ENCODE data around the gene TRPM3.

DNA sequence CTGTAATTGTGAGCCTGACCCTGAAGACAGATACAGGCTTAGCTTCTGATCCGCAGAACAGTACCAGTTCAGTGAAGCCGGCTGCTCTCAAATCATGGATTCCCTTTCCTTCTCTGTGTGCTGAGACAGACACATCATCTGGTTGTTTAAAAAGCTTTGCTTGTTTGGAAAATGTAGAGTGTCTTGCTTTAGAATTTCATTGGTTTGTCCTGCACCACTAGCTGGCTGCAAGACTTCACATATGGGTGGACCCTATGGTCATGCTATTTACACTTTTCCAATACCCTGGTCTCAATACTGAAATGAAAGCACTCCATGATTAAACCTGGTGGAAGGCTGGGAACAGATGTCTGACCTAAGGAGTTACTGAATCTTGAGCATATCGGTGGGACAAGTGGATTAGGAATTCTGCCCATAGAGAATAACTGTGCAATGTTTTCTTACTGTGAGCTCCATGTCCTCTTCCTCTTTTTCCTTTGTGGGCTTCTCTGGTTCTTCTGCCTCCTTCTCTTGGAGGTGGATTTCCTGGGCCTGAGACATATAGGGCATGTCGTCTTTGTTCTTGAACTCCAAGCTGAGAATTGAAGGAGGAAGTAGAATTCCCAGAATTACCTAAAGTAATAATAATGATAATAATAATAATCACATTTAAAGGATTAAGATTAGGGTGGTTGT lies 505.8 kb downstream of the TRPM3 start:
- TF ChIP-seq, protein P1, sequence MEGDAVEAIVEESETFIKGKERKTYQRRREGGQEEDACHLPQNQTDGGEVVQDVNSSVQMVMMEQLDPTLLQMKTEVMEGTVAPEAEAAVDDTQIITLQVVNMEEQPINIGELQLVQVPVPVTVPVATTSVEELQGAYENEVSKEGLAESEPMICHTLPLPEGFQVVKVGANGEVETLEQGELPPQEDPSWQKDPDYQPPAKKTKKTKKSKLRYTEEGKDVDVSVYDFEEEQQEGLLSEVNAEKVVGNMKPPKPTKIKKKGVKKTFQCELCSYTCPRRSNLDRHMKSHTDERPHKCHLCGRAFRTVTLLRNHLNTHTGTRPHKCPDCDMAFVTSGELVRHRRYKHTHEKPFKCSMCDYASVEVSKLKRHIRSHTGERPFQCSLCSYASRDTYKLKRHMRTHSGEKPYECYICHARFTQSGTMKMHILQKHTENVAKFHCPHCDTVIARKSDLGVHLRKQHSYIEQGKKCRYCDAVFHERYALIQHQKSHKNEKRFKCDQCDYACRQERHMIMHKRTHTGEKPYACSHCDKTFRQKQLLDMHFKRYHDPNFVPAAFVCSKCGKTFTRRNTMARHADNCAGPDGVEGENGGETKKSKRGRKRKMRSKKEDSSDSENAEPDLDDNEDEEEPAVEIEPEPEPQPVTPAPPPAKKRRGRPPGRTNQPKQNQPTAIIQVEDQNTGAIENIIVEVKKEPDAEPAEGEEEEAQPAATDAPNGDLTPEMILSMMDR (IDR thresholded peaks at IDR 0.05; ENCODE audit: low read depth, low read length, missing input control), result no peak
- TF ChIP-seq, protein P2, sequence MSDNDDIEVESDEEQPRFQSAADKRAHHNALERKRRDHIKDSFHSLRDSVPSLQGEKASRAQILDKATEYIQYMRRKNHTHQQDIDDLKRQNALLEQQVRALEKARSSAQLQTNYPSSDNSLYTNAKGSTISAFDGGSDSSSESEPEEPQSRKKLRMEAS (IDR thresholded peaks at IDR 0.05), result no peak
- TF ChIP-seq GABPA (IDR thresholded peaks at IDR 0.05 in 1 of 2, conservative IDR thresholded peaks at IDR 0.05 in 1 of 2), result no peak
- no peak for TF ChIP-seq EGR1 (IDR thresholded peaks at IDR 0.05; ENCODE audit: low read depth in 2 of 2)
- no peak for TF ChIP-seq HNF4G (IDR thresholded peaks at IDR 0.05)

All from liver (tissue), 3 donors.